ENCODE results near the gene MYRF.

The MYRF gene

DNA sequence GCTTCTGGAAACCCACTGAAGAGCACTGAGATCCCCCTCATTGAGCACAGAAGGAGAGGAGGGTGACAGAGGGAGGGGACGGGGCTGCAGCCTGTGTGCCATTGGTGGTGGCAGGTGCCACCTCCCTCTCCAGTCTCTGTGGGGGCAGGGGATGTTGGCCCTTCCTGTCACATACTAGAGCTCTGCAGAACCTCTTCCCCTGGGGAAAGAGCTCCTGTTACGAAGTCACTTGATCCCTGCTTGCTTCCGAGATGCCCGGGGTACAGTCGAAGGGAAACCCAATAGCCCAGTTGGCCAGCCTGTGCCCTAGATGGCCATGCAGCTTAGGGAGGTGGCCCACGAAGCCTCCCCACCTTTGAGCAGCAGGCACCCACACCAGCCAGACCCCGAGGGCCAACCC lies 42.9 kb upstream of the MYRF start:
- no peak overlapping the region for H3K4me3 ChIP-seq
- no peak for DNase-seq (ENCODE audit: low spot score)
- H3K27ac ChIP-seq: no peak overlapping the region
- TF ChIP-seq CTCF (IDR thresholded peaks at IDR 0.05): no peak

- TF ChIP-seq CTCF (IDR thresholded peaks at IDR 0.05): no peak
- Histone ChIP-seq H3K4me3 (no peak overlapping the region), H3K27ac (no peak overlapping the region)
- no peak for DNase-seq (ENCODE audit: low spot score)
Measured at GRCh38 chr11:61710019-61710418, 42.4 kb upstream of the MYRF start.

DNA sequence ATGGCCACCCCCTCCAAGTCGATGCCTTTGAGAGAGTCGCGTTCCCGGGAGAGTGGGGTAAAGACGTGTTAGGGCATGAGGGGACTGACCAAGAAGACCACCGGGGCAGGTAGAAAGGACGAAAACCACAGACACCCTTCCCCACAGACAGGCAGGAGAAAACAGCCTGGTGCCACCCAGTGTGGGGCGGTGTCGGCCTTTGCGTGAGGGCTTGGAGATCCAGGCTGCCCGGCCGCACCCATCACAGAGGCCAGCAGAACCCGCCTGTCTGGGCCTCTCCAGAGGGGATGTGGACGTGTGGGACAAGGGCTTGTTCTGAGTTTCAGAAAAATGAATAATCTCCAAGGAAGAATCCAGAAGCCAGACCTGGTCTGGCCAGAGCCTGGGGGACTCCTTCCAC lies 41.4 kb upstream of the MYRF start:
- DNase-seq (ENCODE audit: low spot score): no peak
- Histone ChIP-seq H3K4me3 (no peak overlapping the region), H3K27ac (no peak overlapping the region)
- no peak for TF ChIP-seq CTCF (IDR thresholded peaks at IDR 0.05)

GRCh38 chr11:61711498-61711897 lies 40.9 kb upstream of the MYRF start:
- no peak for DNase-seq (ENCODE audit: low spot score)
- no peak for TF ChIP-seq CTCF (IDR thresholded peaks at IDR 0.05)
- no peak overlapping the region for H3K27ac ChIP-seq
- no peak overlapping the region for H3K4me3 ChIP-seq

- Histone ChIP-seq H3K4me3 (no peak overlapping the region), H3K27ac (no peak overlapping the region)
- TF ChIP-seq CTCF (IDR thresholded peaks at IDR 0.05): no peak
- no peak for DNase-seq (ENCODE audit: low spot score)
Measured at GRCh38 chr11:61712314-61712713, 40.1 kb upstream of the MYRF start.

GRCh38 chr11:61712846-61713245 lies 39.6 kb upstream of the MYRF start:
- Histone ChIP-seq H3K27ac (no peak overlapping the region), H3K4me3 (no peak overlapping the region)
- no peak for TF ChIP-seq CTCF (IDR thresholded peaks at IDR 0.05)
- DNase-seq (ENCODE audit: low spot score): no peak

GRCh38 chr11:61713464-61713863 lies 39.0 kb upstream of the MYRF start:
- no peak for DNase-seq (ENCODE audit: low spot score)
- Histone ChIP-seq H3K4me3 (no peak overlapping the region), H3K27ac (no peak overlapping the region)
- TF ChIP-seq CTCF (IDR thresholded peaks at IDR 0.05): no peak
